HG03060 (cell line): ENCODE measurements around the gene FCHO2.
"Not testable (repeated sequence)": the region's sequence is repeated elsewhere in the genome, so short reads cannot be mapped to it uniquely, and the experiment has no call there.

ENCODE experiments used
- ATAC-seq: cut with Tn5 transposase; IDR thresholded peaks from one replicate; pipeline ENCODE4 v1.9.1; 2021; ENCODE audit warnings: low read depth, moderate number of reproducible peaks; ENCODE audit not compliant: unreplicated experiment

Gene FCHO2

GRCh38 chr5:72955143-72955767 is 586 bp upstream of the FCHO2 start:
- ATAC-seq = peak; percentile 6

GRCh38 chr5:72956324-72957140 is 691 bp downstream of the FCHO2 start:
- no peak for ATAC-seq

DNA sequence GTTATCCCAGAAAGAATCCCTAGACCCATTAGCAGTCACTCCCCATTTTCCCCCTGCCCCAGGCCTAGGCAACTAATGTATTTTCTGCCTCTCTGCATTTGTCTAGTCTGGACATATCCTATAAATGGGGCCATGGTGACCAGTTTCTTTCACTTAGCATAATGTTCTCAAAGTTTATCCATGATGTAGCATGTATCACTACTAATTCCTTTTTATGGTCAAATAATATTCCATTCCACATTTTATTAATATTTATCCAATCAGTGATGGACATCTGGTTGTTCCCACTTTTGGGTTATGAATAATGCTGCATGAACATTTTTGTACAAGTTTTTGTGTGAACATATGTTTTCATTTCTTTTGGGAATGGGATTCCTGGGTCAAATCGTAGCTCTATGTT is 1.5 kb downstream of the FCHO2 start:
- no peak for ATAC-seq

DNA sequence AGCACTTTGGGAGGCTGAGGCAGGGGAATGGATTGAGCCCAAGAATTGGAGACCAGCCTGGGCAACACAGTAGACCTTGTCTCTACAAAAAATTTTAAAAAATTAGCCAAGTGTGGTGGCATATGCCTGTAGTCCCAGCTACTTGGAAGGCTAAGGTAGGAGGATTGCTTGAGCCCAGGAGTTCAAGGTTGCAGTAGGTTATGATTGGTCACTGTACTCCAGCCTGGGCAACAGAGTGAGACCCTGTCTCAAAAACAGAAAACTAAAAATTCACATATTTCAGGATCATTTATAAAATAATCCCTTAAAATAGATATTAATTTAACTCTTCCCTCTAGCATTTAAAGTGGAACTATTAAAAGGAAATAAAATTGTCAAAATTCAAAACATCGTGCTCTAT is 3.4 kb downstream of the FCHO2 start:
- no peak for ATAC-seq

- ATAC-seq = not testable (repeated sequence)
These were observed 18.6 kb downstream of the FCHO2 start for GRCh38 chr5:72974481-72974880.

GRCh38 chr5:72976810-72977209 is 21.0 kb downstream of the FCHO2 start:
- ATAC-seq = not testable (repeated sequence)

DNA sequence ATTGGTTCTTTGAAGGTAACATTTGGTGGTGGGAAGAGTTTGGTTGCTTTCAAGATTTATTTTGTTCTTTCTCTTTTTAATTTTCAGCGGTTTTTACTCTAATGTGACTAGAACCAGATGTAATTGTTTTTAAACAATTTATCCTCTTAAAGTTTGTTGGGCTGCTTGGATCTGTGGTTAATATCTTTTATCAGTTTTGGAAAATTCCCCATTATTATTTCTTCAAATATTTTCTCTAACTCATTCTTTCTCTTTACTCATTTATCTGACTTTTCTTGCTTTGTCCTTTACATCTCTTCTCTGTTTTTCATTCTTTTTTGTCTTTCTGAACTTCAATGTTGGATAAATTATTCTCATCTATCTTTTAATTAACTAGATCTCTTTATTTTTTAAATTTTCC is 29.9 kb downstream of the FCHO2 start:
- ATAC-seq = no peak

GRCh38 chr5:72988769-72989168 is 32.9 kb downstream of the FCHO2 start:
- no peak for ATAC-seq

GRCh38 chr5:72991394-72991793 is 35.6 kb downstream of the FCHO2 start:
- no peak for ATAC-seq

- no peak for ATAC-seq
These were observed 38.7 kb downstream of the FCHO2 start for GRCh38 chr5:72994578-72994977.

DNA sequence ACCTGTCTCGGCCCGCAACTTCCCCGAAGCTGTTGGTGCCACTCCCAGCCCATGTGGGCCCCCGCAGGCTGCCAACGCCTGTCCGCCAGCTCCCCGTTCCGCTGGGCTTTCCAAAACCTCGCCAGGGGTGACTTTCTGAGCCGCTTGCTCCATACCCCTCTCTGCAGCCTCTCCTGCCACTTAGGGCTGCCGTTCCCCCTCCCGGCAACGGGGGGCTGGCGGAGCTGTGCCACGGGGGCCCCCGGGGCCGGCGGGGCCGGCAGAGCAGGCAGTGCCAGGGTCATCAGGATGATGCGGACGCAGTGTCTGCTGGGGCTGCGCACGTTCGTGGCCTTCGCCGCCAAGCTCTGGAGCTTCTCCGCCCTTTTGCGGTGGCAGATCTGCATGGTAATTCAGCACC is 40.8 kb downstream of the FCHO2 start:
- ATAC-seq = no peak

GRCh38 chr5:72999916-73000315 is 44.1 kb downstream of the FCHO2 start:
- no peak for ATAC-seq

DNA sequence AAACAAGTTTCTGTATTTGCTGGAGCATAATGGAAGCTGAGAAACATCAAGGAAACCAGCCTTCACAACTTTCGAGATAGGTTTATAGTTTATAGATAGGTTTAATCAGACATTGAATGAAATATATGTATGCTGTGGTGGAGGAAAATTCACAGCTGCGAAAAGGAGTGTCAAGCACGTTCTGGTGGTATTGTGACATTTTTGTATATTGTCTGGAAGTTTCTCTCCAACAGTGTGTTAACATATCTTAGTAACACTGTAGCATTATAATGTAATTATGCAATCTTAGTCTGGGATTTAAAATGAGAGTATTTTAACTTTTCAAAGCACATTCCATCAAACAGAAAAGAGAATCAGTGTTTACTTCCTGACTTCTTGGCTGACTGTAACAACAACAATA is 50.0 kb downstream of the FCHO2 start:
- no peak for ATAC-seq

- ATAC-seq = no peak
These were observed 51.2 kb downstream of the FCHO2 start for GRCh38 chr5:73007051-73007450.

DNA sequence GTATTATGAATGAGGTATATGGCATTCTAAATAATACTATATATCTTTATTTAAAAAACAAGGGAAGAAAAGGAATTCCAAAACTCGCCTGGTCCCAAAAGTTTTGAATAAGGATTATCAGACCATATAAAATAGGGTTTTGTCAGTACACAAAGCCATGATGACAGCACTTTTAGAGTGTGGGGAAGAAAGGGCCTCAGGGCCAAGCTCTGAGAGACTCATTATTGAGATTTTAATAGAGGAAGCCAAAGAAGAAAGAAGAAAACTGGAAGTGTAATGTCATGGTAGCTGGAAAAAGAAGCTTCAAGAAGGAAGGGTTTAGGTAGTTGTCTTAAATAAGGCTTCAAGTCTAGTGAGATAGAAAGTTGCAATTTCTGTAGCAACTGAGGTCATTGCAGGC is 53.0 kb downstream of the FCHO2 start:
- ATAC-seq = no peak

DNA sequence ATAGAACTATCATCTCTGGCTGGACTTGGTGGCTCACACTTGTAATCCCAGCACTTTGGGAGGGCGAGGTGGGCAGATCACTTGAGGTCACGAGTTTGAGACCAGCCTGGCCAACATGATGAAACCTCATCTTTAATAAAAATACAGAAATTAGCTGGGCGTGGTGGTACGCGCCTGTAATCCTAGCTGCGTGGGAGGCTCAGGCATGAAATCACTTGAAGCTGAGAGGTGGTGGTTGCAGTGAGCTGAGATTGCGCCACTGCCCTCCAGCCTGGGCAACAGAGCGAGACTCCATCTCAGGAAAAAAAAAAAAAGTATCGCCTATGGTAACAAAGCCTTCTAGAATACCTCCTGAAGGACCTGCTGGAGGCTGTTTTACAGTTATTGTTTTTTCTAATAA is 55.8 kb downstream of the FCHO2 start:
- not testable (repeated sequence) for ATAC-seq

DNA sequence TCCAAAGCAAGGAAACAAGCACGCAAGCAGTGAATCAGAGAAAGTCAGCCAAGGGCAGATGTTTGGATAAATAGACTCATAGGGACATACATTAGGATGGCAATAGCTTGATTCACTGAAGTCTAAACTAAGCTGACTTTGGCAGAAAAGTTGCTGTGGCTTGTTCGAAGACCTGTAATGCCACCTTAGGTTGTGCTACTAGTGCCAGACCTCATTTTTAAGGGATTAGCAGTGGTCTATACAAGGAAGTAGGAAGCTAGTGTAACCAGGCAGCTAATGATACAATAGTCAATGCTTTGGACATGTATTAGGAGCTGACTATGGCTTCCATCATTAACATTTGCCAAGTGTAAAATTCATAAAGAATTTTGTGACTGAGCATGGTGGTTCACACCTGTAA is 63.1 kb downstream of the FCHO2 start:
- no peak for ATAC-seq

- ATAC-seq = no peak
These were observed 63.9 kb downstream of the FCHO2 start for GRCh38 chr5:73019766-73020165.

- ATAC-seq = no peak
These were observed 66.8 kb downstream of the FCHO2 start for GRCh38 chr5:73022471-73023169.

DNA sequence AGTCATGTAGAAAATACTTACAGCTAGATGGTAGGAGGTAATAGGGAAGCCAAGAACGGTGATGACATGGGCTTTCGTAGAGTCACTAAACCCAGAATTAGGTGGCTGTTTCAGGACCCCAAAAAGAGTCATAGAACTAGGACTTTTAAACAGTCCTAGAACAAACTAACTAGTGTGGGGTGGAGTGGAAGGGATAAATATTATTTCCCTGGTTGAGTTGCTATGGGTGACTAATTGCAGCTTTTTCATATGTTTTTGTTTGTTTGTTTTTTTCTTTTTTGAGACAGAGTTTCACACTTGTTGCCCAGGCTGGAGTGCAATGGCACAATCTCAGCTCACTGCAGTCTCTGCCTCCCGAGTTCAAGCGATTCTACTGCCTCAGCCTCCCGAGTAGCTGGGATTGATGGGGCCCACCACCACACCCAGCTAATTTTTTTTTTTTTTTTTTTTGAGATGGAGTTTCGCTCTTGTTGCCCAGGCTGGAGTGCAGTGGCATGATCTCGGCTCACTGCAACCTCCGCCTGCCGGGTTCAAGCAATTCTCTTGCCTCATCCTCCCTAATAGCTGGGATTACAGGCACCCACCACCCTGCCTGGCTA is 69.2 kb downstream of the FCHO2 start:
- ATAC-seq = not testable (repeated sequence)

- ATAC-seq = no peak
These were observed 71.5 kb downstream of the FCHO2 start for GRCh38 chr5:73027361-73027760.
